ENCODE measurements around the gene NTM.

Gene NTM

GRCh38 chr11:131691181-131692041 is 321.0 kb downstream of the NTM start:
- H3K9ac ChIP-seq (ENCODE audit: low read depth in 1 of 2, low read length in 2 of 2) = no peak overlapping the region
- H3K27me3 ChIP-seq (ENCODE audit: control insufficient read depth in 1 of 2, insufficient read depth in 2 of 2, low read length in 2 of 2) = peaks cover 20% of the 10 kb centered on the region in 2 donors

GRCh38 chr11:131692151-131692550 is 321.7 kb downstream of the NTM start:
- Histone ChIP-seq H3K27me3 (ENCODE audit: control insufficient read depth in 1 of 2, insufficient read depth in 2 of 2, low read length in 2 of 2) (peaks cover 18 to 20% of the 10 kb centered on the region in 2 donors), H3K9ac (ENCODE audit: low read depth in 1 of 2, low read length in 2 of 2) (no peak overlapping the region), H3K4me1 (ENCODE audit: control insufficient read depth in 1 of 2, insufficient read depth in 2 of 2, low read length in 2 of 2) (no peaks in the 10 kb centered on the region), H3K27ac (ENCODE audit: low read depth, low read length) (no peak overlapping the region), H3K9me3 (ENCODE audit: control insufficient read depth in 1 of 2, low read length in 2 of 2) (no peaks in the 10 kb centered on the region), H3K4me3 (ENCODE audit: low read depth in 1 of 2, low read length in 2 of 2) (no peak overlapping the region), H3K36me3 (ENCODE audit: control insufficient read depth in 1 of 2, insufficient read depth in 2 of 2, low read length in 2 of 2) (no peaks in the 10 kb centered on the region)

More at GRCh38 chr11:131691181-131692041, 321.0 kb downstream of the NTM start:
- Histone ChIP-seq H3K27ac (ENCODE audit: low read depth, low read length) (no peak overlapping the region), H3K4me1 (ENCODE audit: control insufficient read depth in 1 of 2, insufficient read depth in 2 of 2, low read length in 2 of 2) (no peaks in the 10 kb centered on the region), H3K4me3 (ENCODE audit: low read depth in 1 of 2, low read length in 2 of 2) (no peak overlapping the region), H3K9me3 (ENCODE audit: control insufficient read depth in 1 of 2, low read length in 2 of 2) (no peaks in the 10 kb centered on the region), H3K36me3 (ENCODE audit: control insufficient read depth in 1 of 2, insufficient read depth in 2 of 2, low read length in 2 of 2) (no peaks in the 10 kb centered on the region)

GRCh38 chr11:131692961-131693360 is 322.5 kb downstream of the NTM start:
- H3K36me3 ChIP-seq (ENCODE audit: control insufficient read depth in 1 of 2, insufficient read depth in 2 of 2, low read length in 2 of 2) = no peaks in the 10 kb centered on the region
- no peaks in the 10 kb centered on the region for H3K9me3 ChIP-seq (ENCODE audit: control insufficient read depth in 1 of 2, low read length in 2 of 2)
- peaks cover 18 to 20% of the 10 kb centered on the region in 2 donors for H3K27me3 ChIP-seq (ENCODE audit: control insufficient read depth in 1 of 2, insufficient read depth in 2 of 2, low read length in 2 of 2)
- H3K4me3 ChIP-seq (ENCODE audit: low read depth in 1 of 2, low read length in 2 of 2) = no peak overlapping the region
- H3K27ac ChIP-seq (ENCODE audit: low read depth, low read length) = no peak overlapping the region
- no peak overlapping the region for H3K9ac ChIP-seq (ENCODE audit: low read depth in 1 of 2, low read length in 2 of 2)
- no peaks in the 10 kb centered on the region for H3K4me1 ChIP-seq (ENCODE audit: control insufficient read depth in 1 of 2, insufficient read depth in 2 of 2, low read length in 2 of 2)

- Histone ChIP-seq H3K9ac (ENCODE audit: low read depth in 1 of 2, low read length in 2 of 2) (no peak overlapping the region), H3K27ac (ENCODE audit: low read depth, low read length) (no peak overlapping the region)
These were observed 323.3 kb downstream of the NTM start for GRCh38 chr11:131693756-131694155.

GRCh38 chr11:131694526-131695424 is 324.4 kb downstream of the NTM start:
- no peak overlapping the region for H3K27ac ChIP-seq (ENCODE audit: low read depth, low read length)
- H3K4me3 ChIP-seq (ENCODE audit: low read depth in 1 of 2, low read length in 2 of 2) = no peak overlapping the region
- H3K9me3 ChIP-seq (ENCODE audit: control insufficient read depth in 1 of 2, low read length in 2 of 2) = no peaks in the 10 kb centered on the region
- no peaks in the 10 kb centered on the region for H3K36me3 ChIP-seq (ENCODE audit: control insufficient read depth in 1 of 2, insufficient read depth in 2 of 2, low read length in 2 of 2)
- H3K27me3 ChIP-seq (ENCODE audit: control insufficient read depth in 1 of 2, insufficient read depth in 2 of 2, low read length in 2 of 2) = peaks cover 14 to 18% of the 10 kb centered on the region in 2 donors
- no peak overlapping the region for H3K9ac ChIP-seq (ENCODE audit: low read depth in 1 of 2, low read length in 2 of 2)
- H3K4me1 ChIP-seq (ENCODE audit: control insufficient read depth in 1 of 2, insufficient read depth in 2 of 2, low read length in 2 of 2) = no peaks in the 10 kb centered on the region

More at GRCh38 chr11:131693756-131694155, 323.3 kb downstream of the NTM start:
- Histone ChIP-seq H3K4me1 (ENCODE audit: control insufficient read depth in 1 of 2, insufficient read depth in 2 of 2, low read length in 2 of 2) (no peaks in the 10 kb centered on the region), H3K36me3 (ENCODE audit: control insufficient read depth in 1 of 2, insufficient read depth in 2 of 2, low read length in 2 of 2) (no peaks in the 10 kb centered on the region), H3K4me3 (ENCODE audit: low read depth in 1 of 2, low read length in 2 of 2) (no peak overlapping the region), H3K27me3 (ENCODE audit: control insufficient read depth in 1 of 2, insufficient read depth in 2 of 2, low read length in 2 of 2) (peaks cover 14 to 18% of the 10 kb centered on the region in 2 donors), H3K9me3 (ENCODE audit: control insufficient read depth in 1 of 2, low read length in 2 of 2) (no peaks in the 10 kb centered on the region)

GRCh38 chr11:131695889-131696429 is 325.5 kb downstream of the NTM start:
- Histone ChIP-seq H3K9me3 (ENCODE audit: control insufficient read depth in 1 of 2, low read length in 2 of 2) (no peaks in the 10 kb centered on the region), H3K36me3 (ENCODE audit: control insufficient read depth in 1 of 2, insufficient read depth in 2 of 2, low read length in 2 of 2) (no peaks in the 10 kb centered on the region), H3K4me3 (ENCODE audit: low read depth in 1 of 2, low read length in 2 of 2) (no peak overlapping the region), H3K27ac (ENCODE audit: low read depth, low read length) (no peak overlapping the region), H3K27me3 (ENCODE audit: control insufficient read depth in 1 of 2, insufficient read depth in 2 of 2, low read length in 2 of 2) (peaks cover 17 to 18% of the 10 kb centered on the region in 2 donors), H3K9ac (ENCODE audit: low read depth in 1 of 2, low read length in 2 of 2) (no peak overlapping the region), H3K4me1 (ENCODE audit: control insufficient read depth in 1 of 2, insufficient read depth in 2 of 2, low read length in 2 of 2) (no peaks in the 10 kb centered on the region)

- Histone ChIP-seq H3K9me3 (ENCODE audit: control insufficient read depth in 1 of 2, low read length in 2 of 2) (no peaks in the 10 kb centered on the region), H3K4me3 (ENCODE audit: low read depth in 1 of 2, low read length in 2 of 2) (no peak overlapping the region), H3K36me3 (ENCODE audit: control insufficient read depth in 1 of 2, insufficient read depth in 2 of 2, low read length in 2 of 2) (no peaks in the 10 kb centered on the region), H3K27me3 (ENCODE audit: control insufficient read depth in 1 of 2, insufficient read depth in 2 of 2, low read length in 2 of 2) (peaks cover 17 to 18% of the 10 kb centered on the region in 2 donors), H3K27ac (ENCODE audit: low read depth, low read length) (no peak overlapping the region), H3K9ac (ENCODE audit: low read depth in 1 of 2, low read length in 2 of 2) (no peak overlapping the region), H3K4me1 (ENCODE audit: control insufficient read depth in 1 of 2, insufficient read depth in 2 of 2, low read length in 2 of 2) (no peaks in the 10 kb centered on the region)
These were observed 326.3 kb downstream of the NTM start for GRCh38 chr11:131696690-131697089.

- H3K27me3 ChIP-seq (ENCODE audit: control insufficient read depth in 1 of 2, insufficient read depth in 2 of 2, low read length in 2 of 2) = peaks cover 2 to 3% of the 10 kb centered on the region in 2 donors
- peaks cover 0 to 9% of the 10 kb centered on the region in 2 donors for H3K9me3 ChIP-seq (ENCODE audit: control insufficient read depth in 1 of 2, low read length in 2 of 2)
- H3K27ac ChIP-seq (ENCODE audit: low read depth, low read length) = no peak overlapping the region
- H3K4me3 ChIP-seq (ENCODE audit: low read depth in 1 of 2, low read length in 2 of 2) = no peak overlapping the region
- H3K36me3 ChIP-seq (ENCODE audit: control insufficient read depth in 1 of 2, insufficient read depth in 2 of 2, low read length in 2 of 2) = no peaks in the 10 kb centered on the region
- no peaks in the 10 kb centered on the region for H3K4me1 ChIP-seq (ENCODE audit: control insufficient read depth in 1 of 2, insufficient read depth in 2 of 2, low read length in 2 of 2)
- no peak overlapping the region for H3K9ac ChIP-seq (ENCODE audit: low read depth in 1 of 2, low read length in 2 of 2)
These were observed 332.9 kb downstream of the NTM start for GRCh38 chr11:131703311-131703710.

GRCh38 chr11:131704682-131705081 is 334.3 kb downstream of the NTM start:
- H3K4me3 ChIP-seq (ENCODE audit: low read depth in 1 of 2, low read length in 2 of 2) = no peak overlapping the region
- H3K4me1 ChIP-seq (ENCODE audit: control insufficient read depth in 1 of 2, insufficient read depth in 2 of 2, low read length in 2 of 2) = no peaks in the 10 kb centered on the region
- no peak overlapping the region for H3K27ac ChIP-seq (ENCODE audit: low read depth, low read length)
- H3K9ac ChIP-seq (ENCODE audit: low read depth in 1 of 2, low read length in 2 of 2) = no peak overlapping the region
- peaks cover 0 to 9% of the 10 kb centered on the region in 2 donors for H3K9me3 ChIP-seq (ENCODE audit: control insufficient read depth in 1 of 2, low read length in 2 of 2)
- H3K27me3 ChIP-seq (ENCODE audit: control insufficient read depth in 1 of 2, insufficient read depth in 2 of 2, low read length in 2 of 2) = peaks cover 2 to 3% of the 10 kb centered on the region in 2 donors
- no peaks in the 10 kb centered on the region for H3K36me3 ChIP-seq (ENCODE audit: control insufficient read depth in 1 of 2, insufficient read depth in 2 of 2, low read length in 2 of 2)

- Histone ChIP-seq H3K27ac (ENCODE audit: low read depth, low read length) (no peak overlapping the region), H3K9me3 (ENCODE audit: control insufficient read depth in 1 of 2, low read length in 2 of 2) (no peaks in the 10 kb centered on the region), H3K9ac (ENCODE audit: low read depth in 1 of 2, low read length in 2 of 2) (no peak overlapping the region), H3K4me1 (ENCODE audit: control insufficient read depth in 1 of 2, insufficient read depth in 2 of 2, low read length in 2 of 2) (no peaks in the 10 kb centered on the region), H3K36me3 (ENCODE audit: control insufficient read depth in 1 of 2, insufficient read depth in 2 of 2, low read length in 2 of 2) (no peaks in the 10 kb centered on the region), H3K4me3 (ENCODE audit: low read depth in 1 of 2, low read length in 2 of 2) (no peak overlapping the region), H3K27me3 (ENCODE audit: control insufficient read depth in 1 of 2, insufficient read depth in 2 of 2, low read length in 2 of 2) (no peaks in the 10 kb centered on the region)
These were observed 340.1 kb downstream of the NTM start for GRCh38 chr11:131710511-131710910.
